Panc1 (cell line): ENCODE results near the gene ENTREP1. TPM values are rescaled to one million over a fixed set of nuclear protein-coding genes. Genes with fewer than 3 reads are reported as not detected.

Experiments
- ATAC-seq: fragments of 200-7000 bp; cut with Tn5 transposase; 2 replicates; pipeline ENCODE4 v1.9.1; 2020; ENCODE audit warnings: mild to moderate bottlenecking, moderate library complexity
- BruUV-seq: library from RNA; stranded (reverse); fragments of 400-500 nt; replicated peaks from 2 replicates; lab custom pipeline; 2021; lab: Mats Ljungman, UMichigan
- CTCF ChIA-PET: fragments of 300-600 bp; sonication (Branson Sonifier 250); formaldehyde crosslinking; loops from one replicate; lab custom pipeline; 2022; ENCODE audit warnings: antibody characterized with exemption; lab: Charles Lee
- POLR2A ChIA-PET: fragments of 300-600 bp; sonication (Branson Sonifier 250); formaldehyde crosslinking; loops from one replicate; lab custom pipeline; 2022; ENCODE audit warnings: antibody characterized with exemption; lab: Charles Lee
- DNase-seq: peaks from one replicate; pipeline ENCODE4 v3.0.0-alpha.2; 2010; ENCODE audit warnings: low read depth, low spot score
- H3K27ac ChIP-seq: 2 replicates; pipeline ENCODE4 v1.5.1; 2011; ENCODE audit warnings: mild to moderate bottlenecking, low read length, inconsistent platforms
- H3K27me3 ChIP-seq: fragments of 200-500 bp; sonication (Bioruptor generic); 2 replicates; pipeline ENCODE4 v1.6.0; 2014; ENCODE audit warnings: low read length, inconsistent platforms; ENCODE audit not compliant: control insufficient read depth, insufficient read depth
- H3K36me3 ChIP-seq: fragments of 200-500 bp; sonication (Bioruptor generic); 2 replicates; pipeline ENCODE4 v1.5.1; 2014; ENCODE audit warnings: inconsistent platforms, mild to moderate bottlenecking, low read length, moderate library complexity; ENCODE audit not compliant: control insufficient read depth, insufficient read depth
- H3K4me1 ChIP-seq: 2 replicates; pipeline ENCODE4 v1.5.1; 2011; ENCODE audit warnings: inconsistent platforms, mild to moderate bottlenecking, low read length, moderate library complexity; ENCODE audit not compliant: control insufficient read depth, insufficient read depth
- H3K4me3 ChIP-seq, 2 experiments: 2 replicates each; pipeline ENCODE4 v1.5.1; 2011 to 2012; ENCODE audit warnings: low read depth in 2 of 2, low read length in 2 of 2, mild to moderate bottlenecking in 2 of 2, inconsistent platforms in 1 of 2, moderate library complexity in 1 of 2
- H3K9me3 ChIP-seq: fragments of 200-500 bp; sonication (Bioruptor generic); 2 replicates; pipeline ENCODE4 v1.5.1; 2014; ENCODE audit warnings: low read depth, mild to moderate bottlenecking, inconsistent platforms, low read length, moderate library complexity; ENCODE audit not compliant: control insufficient read depth, insufficient read depth
- POLR2AphosphoS5 ChIP-seq: IDR thresholded peaks from 2 replicates; pipeline ENCODE4 v1.6.1; 2012; ENCODE audit warnings: mild to moderate bottlenecking, low read depth, low read length, moderate library complexity
- SIN3A ChIP-seq: IDR thresholded peaks from 2 replicates; pipeline ENCODE4 v1.6.1; 2012; ENCODE audit warnings: low read depth, mild to moderate bottlenecking, low read length, moderate library complexity, borderline replicate concordance; ENCODE audit not compliant: insufficient read depth
- TCF7L2 ChIP-seq: IDR thresholded peaks from 2 replicates; pipeline ENCODE4 v1.6.1; 2011; ENCODE audit warnings: mild to moderate bottlenecking, low read depth, low read length, inconsistent platforms
- in situ Hi-C: cut with HindIII; loops from 2 replicates; pipeline ENCODE4 v1.10.0; 2016; ENCODE audit warnings: low sequenced_read_pairs, low pct_unique_long_range_greater_than_20kb
- intact Hi-C: fragments of 100-400 bp; cut with micrococcal nuclease; formaldehyde crosslinking; loops from one replicate; pipeline ENCODE4 v1.10.0; 2022; ENCODE audit not compliant: unreplicated experiment
- total RNA-seq: library from RNA; stranded (reverse); gene quantifications from one replicate; pipeline ENCODE4 v1.2.1, GENCODE V29; 2021; ENCODE audit not compliant: unreplicated experiment
- TF ChIP-seq, protein P1 (sequence below), 2 experiments: IDR thresholded peaks; 2 replicates each; pipeline ENCODE4 v1.6.1; 2011 to 2012; ENCODE audit warnings: low read depth in 2 of 2, control low read depth in 1 of 2, low read length in 1 of 2, mild to moderate bottlenecking in 1 of 2, moderate library complexity in 1 of 2; ENCODE audit not compliant: insufficient read depth in 1 of 2
- TF ChIP-seq, protein P2 (sequence below): fragments of 450-650 bp; IDR thresholded peaks from 2 replicates; pipeline ENCODE4 v1.5.1; 2017; ENCODE audit warnings: mild to moderate bottlenecking

Gene ENTREP1
- total RNA-seq, 1 experiment from 2014 or later, result 0.13 TPM

DNA sequence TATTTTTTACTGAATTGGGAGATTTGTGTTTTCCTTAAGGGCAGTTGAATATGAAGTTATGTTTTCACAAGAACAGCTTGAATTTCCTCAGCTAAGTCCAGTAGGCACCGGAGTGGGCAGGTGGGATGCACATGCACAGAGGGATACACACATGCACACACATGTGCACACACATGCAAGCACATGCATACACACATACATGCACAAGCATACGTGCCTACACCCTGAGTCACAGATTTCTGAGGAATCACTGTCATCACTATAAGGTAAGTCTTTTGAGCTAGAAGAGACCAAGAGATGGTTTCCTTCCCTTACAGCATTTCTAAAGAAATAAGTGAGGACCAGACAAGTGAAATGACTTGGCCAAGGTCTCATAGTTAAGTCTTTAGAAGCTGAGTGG lies 8.7 kb downstream of the ENTREP1 start:
- in situ Hi-C loops, result no loop called here
- Histone ChIP-seq H3K27me3 (no peaks in the 10 kb centered on the region; the same call in 1 of the 2 replicates), H3K4me3 (no peak overlapping the region), H3K4me1 (no peaks in the 10 kb centered on the region), H3K9me3 (no peaks in the 10 kb centered on the region), H3K27ac (no peak overlapping the region), H3K36me3 (no peaks in the 10 kb centered on the region)
- DNase-seq (no peak), ATAC-seq (no peak)
- BruUV-seq, result no TSS peak
- ChIA-PET POLR2A (no interaction called here), CTCF (no interaction called here)
- intact Hi-C loops, result loop anchor here (10.0 kb wide), 1 partner anchor 59 kb away; no protein-coding TSS in a partner anchor
- TF ChIP-seq TCF7L2, result no peak
- TF ChIP-seq, protein P1, sequence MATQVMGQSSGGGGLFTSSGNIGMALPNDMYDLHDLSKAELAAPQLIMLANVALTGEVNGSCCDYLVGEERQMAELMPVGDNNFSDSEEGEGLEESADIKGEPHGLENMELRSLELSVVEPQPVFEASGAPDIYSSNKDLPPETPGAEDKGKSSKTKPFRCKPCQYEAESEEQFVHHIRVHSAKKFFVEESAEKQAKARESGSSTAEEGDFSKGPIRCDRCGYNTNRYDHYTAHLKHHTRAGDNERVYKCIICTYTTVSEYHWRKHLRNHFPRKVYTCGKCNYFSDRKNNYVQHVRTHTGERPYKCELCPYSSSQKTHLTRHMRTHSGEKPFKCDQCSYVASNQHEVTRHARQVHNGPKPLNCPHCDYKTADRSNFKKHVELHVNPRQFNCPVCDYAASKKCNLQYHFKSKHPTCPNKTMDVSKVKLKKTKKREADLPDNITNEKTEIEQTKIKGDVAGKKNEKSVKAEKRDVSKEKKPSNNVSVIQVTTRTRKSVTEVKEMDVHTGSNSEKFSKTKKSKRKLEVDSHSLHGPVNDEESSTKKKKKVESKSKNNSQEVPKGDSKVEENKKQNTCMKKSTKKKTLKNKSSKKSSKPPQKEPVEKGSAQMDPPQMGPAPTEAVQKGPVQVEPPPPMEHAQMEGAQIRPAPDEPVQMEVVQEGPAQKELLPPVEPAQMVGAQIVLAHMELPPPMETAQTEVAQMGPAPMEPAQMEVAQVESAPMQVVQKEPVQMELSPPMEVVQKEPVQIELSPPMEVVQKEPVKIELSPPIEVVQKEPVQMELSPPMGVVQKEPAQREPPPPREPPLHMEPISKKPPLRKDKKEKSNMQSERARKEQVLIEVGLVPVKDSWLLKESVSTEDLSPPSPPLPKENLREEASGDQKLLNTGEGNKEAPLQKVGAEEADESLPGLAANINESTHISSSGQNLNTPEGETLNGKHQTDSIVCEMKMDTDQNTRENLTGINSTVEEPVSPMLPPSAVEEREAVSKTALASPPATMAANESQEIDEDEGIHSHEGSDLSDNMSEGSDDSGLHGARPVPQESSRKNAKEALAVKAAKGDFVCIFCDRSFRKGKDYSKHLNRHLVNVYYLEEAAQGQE (IDR thresholded peaks at IDR 0.05; ENCODE audit: insufficient read depth in 1 of 2, low read depth in 2 of 2, low read length in 1 of 2), result no peak

DNA sequence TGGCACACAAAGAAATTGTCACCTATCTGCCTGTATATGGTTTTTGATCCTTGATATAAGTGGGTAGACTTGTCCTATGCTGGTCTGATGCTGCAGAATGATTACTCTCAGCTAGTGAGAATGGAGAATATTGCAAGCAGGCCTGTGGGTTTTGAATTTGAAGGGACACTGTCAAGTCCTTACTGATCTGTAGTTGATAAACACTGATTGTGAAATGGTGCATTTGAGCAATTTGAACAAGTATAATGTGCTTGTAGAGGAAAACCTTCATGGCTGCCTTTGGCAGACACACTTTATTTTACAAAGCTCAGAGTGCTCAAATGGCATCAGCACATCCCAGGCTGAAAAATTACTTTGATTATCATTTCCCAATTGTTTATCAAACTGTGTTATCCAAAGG lies 9.3 kb downstream of the ENTREP1 start:
- Histone ChIP-seq H3K4me1 (no peaks in the 10 kb centered on the region), H3K27ac (no peak overlapping the region), H3K36me3 (no peaks in the 10 kb centered on the region), H3K27me3 (no peaks in the 10 kb centered on the region), H3K4me3 (no peak overlapping the region), H3K9me3 (no peaks in the 10 kb centered on the region)
- no TSS peak for BruUV-seq
- TF ChIP-seq, protein P1 (IDR thresholded peaks at IDR 0.05; ENCODE audit: insufficient read depth in 1 of 2, low read depth in 2 of 2, low read length in 1 of 2), result no peak
- TF ChIP-seq TCF7L2 (no peak), POLR2AphosphoS5 (no peak), SIN3A (no peak)
- TF ChIP-seq, protein P2, sequence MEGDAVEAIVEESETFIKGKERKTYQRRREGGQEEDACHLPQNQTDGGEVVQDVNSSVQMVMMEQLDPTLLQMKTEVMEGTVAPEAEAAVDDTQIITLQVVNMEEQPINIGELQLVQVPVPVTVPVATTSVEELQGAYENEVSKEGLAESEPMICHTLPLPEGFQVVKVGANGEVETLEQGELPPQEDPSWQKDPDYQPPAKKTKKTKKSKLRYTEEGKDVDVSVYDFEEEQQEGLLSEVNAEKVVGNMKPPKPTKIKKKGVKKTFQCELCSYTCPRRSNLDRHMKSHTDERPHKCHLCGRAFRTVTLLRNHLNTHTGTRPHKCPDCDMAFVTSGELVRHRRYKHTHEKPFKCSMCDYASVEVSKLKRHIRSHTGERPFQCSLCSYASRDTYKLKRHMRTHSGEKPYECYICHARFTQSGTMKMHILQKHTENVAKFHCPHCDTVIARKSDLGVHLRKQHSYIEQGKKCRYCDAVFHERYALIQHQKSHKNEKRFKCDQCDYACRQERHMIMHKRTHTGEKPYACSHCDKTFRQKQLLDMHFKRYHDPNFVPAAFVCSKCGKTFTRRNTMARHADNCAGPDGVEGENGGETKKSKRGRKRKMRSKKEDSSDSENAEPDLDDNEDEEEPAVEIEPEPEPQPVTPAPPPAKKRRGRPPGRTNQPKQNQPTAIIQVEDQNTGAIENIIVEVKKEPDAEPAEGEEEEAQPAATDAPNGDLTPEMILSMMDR, result no peak
- DNase-seq, result no peak
- ChIA-PET POLR2A (no interaction called here), CTCF (no interaction called here)
- ATAC-seq, result no peak
- intact Hi-C loops, result loop anchor here (10.0 kb wide), 1 partner anchor 60 kb away; no protein-coding TSS in a partner anchor
- in situ Hi-C loops, result no loop called here
